ENCODE data around the gene ADAMTS12. TPM values are rescaled to one million over a fixed set of nuclear protein-coding genes. Genes with fewer than 3 reads are reported as not detected.

Gene ADAMTS12
- total RNA-seq, 2 experiments from 2014 or later: not detected

DNA sequence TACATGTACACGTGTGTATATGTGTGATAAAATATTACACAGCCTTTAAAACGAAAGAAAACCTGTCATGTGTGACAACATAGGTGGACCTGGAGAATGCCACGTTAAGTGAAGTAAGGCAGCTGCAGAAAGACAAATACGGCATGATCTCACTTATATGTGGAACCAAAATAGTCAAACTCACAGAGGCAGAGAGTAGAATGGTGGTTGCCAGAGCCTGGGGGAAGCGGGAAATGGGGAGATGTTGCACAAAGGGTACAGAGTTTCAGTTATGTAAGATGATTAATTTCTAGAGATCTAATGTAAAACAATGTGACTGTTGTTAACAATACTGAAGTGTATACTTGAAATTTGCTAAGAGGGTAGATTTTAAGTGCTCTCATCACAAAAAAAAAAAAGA, 34.8 kb downstream of the ADAMTS12 start:
- DNase-seq: no peak
- no peaks in the 10 kb centered on the region for H3K36me3 Mint-ChIP-seq (ENCODE audit: low read depth)
- H3K27ac Mint-ChIP-seq: no peak overlapping the region
- intact Hi-C loops (cut with micrococcal nuclease): no loop called here
- POLR2A ChIA-PET: no interaction called here
- peaks cover 12% of the 10 kb centered on the region for H3K4me1 Mint-ChIP-seq (ENCODE audit: low read depth)
- no peaks in the 10 kb centered on the region for H3K27me3 Mint-ChIP-seq
- TF ChIP-seq CTCF (IDR thresholded peaks at IDR 0.05): no peak
- H3K4me3 Mint-ChIP-seq: no peak overlapping the region
- H3K9me3 Mint-ChIP-seq: peaks cover 2% of the 10 kb centered on the region
- no peak for ATAC-seq
- CTCF ChIA-PET: no interaction called here

DNA sequence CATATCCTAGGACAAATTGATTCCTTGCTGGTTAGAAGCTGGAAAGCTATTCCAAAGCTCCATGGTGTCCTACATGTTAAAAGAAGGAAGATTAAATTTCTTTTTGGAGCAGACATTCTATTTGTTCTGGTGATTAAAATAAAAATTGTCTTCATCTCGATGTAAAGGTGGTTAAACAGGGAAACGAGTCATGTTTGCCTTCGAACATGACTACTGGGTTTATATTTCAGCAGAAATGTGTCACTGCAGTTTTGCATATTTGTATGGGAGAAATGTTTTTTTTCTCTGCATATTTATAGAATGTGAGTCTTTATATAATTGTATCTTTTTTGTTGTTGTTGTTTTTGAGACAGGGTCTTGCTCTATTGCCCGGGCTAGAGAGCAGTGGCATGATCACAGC, 36.4 kb downstream of the ADAMTS12 start:
- H3K4me1 Mint-ChIP-seq (ENCODE audit: low read depth): peaks cover 6% of the 10 kb centered on the region
- no peak overlapping the region for H3K4me3 Mint-ChIP-seq
- intact Hi-C loops (cut with micrococcal nuclease): no loop called here
- ChIA-PET POLR2A (no interaction called here), CTCF (interaction anchor here (0.9 kb wide), 1 partner anchor 16 kb away, joined by 3 read pairs; no protein-coding TSS in a partner anchor)
- no peaks in the 10 kb centered on the region for H3K36me3 Mint-ChIP-seq (ENCODE audit: low read depth)
- no peak for DNase-seq
- no peak for TF ChIP-seq CTCF (IDR thresholded peaks at IDR 0.05)
- no peak for ATAC-seq
- H3K27me3 Mint-ChIP-seq: no peaks in the 10 kb centered on the region
- H3K27ac Mint-ChIP-seq: no peak overlapping the region
- no peaks in the 10 kb centered on the region for H3K9me3 Mint-ChIP-seq

- H3K9me3 Mint-ChIP-seq: no peaks in the 10 kb centered on the region
- no peak overlapping the region for H3K27ac Mint-ChIP-seq
- ATAC-seq (no peak), DNase-seq (no peak)
- no peak for TF ChIP-seq CTCF (IDR thresholded peaks at IDR 0.05)
- no peaks in the 10 kb centered on the region for H3K36me3 Mint-ChIP-seq (ENCODE audit: low read depth)
- ChIA-PET POLR2A (no interaction called here), CTCF (interaction anchor here (0.9 kb wide), 1 partner anchor 16 kb away, joined by 3 read pairs; no protein-coding TSS in a partner anchor)
- H3K4me3 Mint-ChIP-seq: no peak overlapping the region
- H3K27me3 Mint-ChIP-seq: no peaks in the 10 kb centered on the region
- intact Hi-C loops (cut with micrococcal nuclease): no loop called here
- peaks cover 12% of the 10 kb centered on the region for H3K4me1 Mint-ChIP-seq (ENCODE audit: low read depth)
These were observed 37.0 kb downstream of the ADAMTS12 start for GRCh38 chr5:33854733-33855151.

- ATAC-seq (no peak), DNase-seq (no peak)
- H3K36me3 Mint-ChIP-seq (ENCODE audit: low read depth): no peaks in the 10 kb centered on the region
- no peak for TF ChIP-seq CTCF (IDR thresholded peaks at IDR 0.05)
- peaks cover 9% of the 10 kb centered on the region for H3K4me1 Mint-ChIP-seq (ENCODE audit: low read depth)
- CTCF ChIA-PET: no interaction called here
- H3K27ac Mint-ChIP-seq: no peak overlapping the region
- intact Hi-C loops (cut with micrococcal nuclease): no loop called here
- no peak overlapping the region for H3K4me3 Mint-ChIP-seq
- H3K27me3 Mint-ChIP-seq: no peaks in the 10 kb centered on the region
- POLR2A ChIA-PET: no interaction called here
- no peaks in the 10 kb centered on the region for H3K9me3 Mint-ChIP-seq
These were observed 39.0 kb downstream of the ADAMTS12 start for GRCh38 chr5:33852837-33853236.

DNA sequence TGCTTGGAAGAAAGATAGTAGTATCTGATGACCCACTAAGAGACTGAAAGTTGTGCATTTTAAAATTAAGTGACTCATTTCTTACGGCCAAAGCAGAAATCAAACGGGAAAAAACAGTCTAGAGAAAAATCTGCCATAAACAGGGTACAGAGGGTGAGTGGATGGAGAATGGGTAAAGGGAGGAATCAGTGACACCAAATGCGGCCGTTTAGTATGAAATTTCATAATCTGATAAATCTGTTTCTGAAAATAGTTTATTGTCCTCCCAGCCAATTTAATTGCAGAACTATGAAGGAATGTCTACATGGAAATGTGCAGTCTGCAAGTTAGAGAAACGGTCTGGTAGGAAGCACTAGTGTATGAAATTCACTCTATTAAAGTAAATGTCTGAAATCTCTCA, 39.5 kb downstream of the ADAMTS12 start:
- H3K4me3 Mint-ChIP-seq: no peak overlapping the region
- H3K27ac Mint-ChIP-seq: no peak overlapping the region
- no peaks in the 10 kb centered on the region for H3K36me3 Mint-ChIP-seq (ENCODE audit: low read depth)
- no peaks in the 10 kb centered on the region for H3K27me3 Mint-ChIP-seq
- no peak for TF ChIP-seq CTCF (IDR thresholded peaks at IDR 0.05)
- peaks cover 9% of the 10 kb centered on the region for H3K4me1 Mint-ChIP-seq (ENCODE audit: low read depth)
- H3K9me3 Mint-ChIP-seq: no peaks in the 10 kb centered on the region
- intact Hi-C loops (cut with micrococcal nuclease): no loop called here
- ATAC-seq (no peak), DNase-seq (no peak)
- CTCF ChIA-PET: interaction anchor here (0.7 kb wide), 1 partner anchor 82 kb away, joined by 3 read pairs; no protein-coding TSS in a partner anchor
- POLR2A ChIA-PET: no interaction called here

All from activated CD8-positive, alpha-beta T cell treated with anti-CD3 and anti-CD28 coated beads for 36 hours (primary cell).